Measurements from ENCODE around the gene NCKAP1. TPM values are rescaled to one million over a fixed set of nuclear protein-coding genes. Genes with fewer than 3 reads are reported as not detected.

The NCKAP1 gene
- total RNA-seq, 1 donor from 2014 or later: 1.7 TPM

DNA sequence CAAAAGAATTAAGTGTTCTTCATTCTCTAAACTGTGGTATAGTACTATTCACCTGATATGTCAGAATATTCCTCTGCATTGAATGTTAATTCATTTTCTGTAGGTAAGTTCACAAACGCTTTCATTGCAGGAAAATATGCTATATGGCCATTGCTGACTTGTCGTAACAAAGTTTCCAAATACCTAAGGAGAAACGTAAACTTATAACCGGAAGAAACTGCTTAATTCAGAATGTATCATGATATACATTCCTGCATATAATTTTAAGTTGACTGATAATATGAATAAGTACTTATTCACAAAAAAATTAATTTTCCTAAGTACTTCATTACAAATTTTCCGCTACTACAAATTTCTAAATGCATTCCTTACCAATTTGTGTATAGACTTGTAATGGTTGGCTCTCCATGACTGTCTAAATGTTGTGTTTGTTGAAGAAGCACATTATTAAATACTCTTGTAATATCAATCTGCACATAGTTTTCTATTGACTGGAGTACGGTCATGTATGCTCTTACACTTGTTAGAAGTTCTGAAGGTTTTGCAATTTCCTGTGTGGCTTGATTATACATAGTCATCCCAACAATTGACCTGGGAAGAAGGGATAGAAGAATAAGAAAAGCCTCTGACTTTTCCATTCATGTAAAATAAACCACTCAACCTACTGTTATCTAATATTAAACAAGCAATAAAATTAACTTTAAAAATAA lies 85.4 kb downstream of the NCKAP1 start:
- intact Hi-C loops (cut with micrococcal nuclease): no loop called here

DNA sequence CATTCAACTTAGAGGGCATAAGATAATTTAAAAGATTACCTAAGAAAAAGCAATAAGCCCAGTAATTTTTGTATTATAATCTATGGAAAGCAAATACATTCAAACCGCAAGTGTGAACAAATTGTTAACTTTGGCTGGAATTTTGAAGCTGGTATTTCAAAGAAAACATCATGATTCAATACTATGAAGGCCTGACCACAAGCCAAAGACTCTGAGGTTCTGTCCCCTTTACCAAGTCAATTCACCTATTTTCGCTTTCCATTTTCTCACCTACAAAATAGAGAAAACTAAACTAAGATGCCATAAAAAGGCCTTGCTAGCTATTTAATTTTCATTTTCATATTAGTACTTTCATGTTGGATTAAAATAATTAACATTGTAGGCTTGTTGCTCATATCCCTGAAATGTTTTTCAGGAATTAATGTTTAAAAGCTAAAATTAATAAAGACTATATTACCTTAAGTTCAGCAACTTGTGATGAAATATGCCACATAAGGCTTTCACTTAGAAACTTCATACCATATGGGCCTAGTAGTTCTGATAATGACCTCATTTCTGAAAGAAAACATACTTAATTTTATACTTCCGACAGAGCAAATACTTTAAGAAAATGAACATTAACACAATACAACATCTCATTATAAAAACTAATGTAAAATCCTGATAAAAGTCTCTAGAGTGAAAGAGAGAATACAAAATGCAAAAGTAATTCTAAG lies 86.2 kb downstream of the NCKAP1 start:
- intact Hi-C loops (cut with micrococcal nuclease): no loop called here

DNA sequence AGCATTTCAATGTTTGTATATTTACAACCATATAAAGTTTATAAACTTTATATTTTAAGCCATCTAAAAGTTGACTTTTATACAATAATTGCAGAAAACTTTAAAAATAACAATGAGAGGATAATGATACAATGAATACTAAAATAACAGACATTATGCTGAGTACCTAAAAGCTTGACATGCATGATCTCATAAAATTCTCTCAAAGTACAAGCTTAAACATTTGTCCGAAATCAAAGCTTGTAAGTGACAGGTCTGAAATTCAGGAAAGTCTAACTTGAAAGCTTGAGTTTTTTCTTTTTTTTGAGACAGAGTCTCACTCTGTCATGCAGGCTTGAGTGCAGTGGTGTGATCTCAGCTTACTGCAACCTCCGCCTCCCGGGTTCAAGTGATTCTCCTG lies 87.7 kb downstream of the NCKAP1 start:
- intact Hi-C loops (cut with micrococcal nuclease): no loop called here

GRCh38 chr2:182949572-182950189 lies 88.6 kb downstream of the NCKAP1 start:
- intact Hi-C loops (cut with micrococcal nuclease): no loop called here

DNA sequence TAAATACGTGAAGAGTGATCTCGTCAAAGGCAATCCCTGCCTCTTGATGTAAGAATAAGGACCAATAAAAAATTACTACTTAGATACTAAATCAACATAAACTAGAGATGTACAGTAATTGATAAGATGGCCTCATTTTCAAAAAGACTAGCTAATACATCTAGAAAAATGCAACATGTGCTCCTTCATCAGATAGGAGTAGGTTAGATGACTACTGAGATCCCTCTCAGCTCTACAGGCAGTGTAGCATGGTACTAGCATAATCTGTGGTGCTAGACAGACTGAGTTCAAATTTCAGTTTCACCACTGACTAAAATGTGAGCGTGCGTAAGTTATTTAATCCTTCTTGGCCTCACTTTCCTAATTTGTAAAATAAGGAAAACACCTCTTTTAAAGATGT lies 89.2 kb downstream of the NCKAP1 start:
- intact Hi-C loops (cut with micrococcal nuclease): no loop called here

GRCh38 chr2:182946958-182947369 lies 91.3 kb downstream of the NCKAP1 start:
- intact Hi-C loops (cut with micrococcal nuclease): no loop called here

DNA sequence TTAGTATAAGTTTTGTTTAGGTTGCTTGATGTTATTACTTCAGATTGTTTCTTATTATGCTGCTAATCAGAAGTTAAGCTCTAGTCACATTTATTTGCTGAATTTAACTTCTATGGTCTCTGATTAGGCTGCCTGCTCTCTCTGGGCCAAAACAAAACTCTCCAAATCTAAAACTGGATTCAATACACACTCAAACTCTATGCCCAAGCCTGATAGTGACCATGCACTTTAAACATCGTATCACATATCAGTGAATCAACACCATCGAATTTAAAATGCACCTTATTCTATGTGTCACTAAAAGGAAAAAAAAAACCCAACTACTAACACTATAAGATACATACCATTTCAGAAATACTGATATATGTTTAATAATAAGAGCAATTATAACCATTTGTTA lies 94.9 kb downstream of the NCKAP1 start:
- intact Hi-C loops (cut with micrococcal nuclease): no loop called here

GRCh38 chr2:182942756-182943155 lies 95.5 kb downstream of the NCKAP1 start:
- intact Hi-C loops (cut with micrococcal nuclease): no loop called here

DNA sequence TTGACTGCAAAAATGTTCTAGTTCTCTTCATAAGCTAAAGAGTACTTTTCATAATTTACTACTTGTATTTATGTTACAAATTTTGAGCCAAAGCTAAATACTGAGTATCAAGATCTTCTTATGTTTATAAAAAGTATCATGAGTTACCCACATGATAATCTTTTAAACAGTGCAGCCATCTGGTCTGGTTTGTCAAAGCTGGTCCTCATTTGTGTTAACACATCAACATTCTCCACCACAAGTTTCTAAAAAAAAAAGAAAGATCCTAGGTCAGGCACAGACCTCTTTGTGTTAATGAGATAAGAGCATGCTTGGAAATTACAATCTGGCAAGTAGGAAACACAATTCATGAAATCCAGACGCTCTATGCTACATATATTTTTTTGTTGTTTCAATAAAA lies 96.3 kb downstream of the NCKAP1 start:
- intact Hi-C loops (cut with micrococcal nuclease): no loop called here

DNA sequence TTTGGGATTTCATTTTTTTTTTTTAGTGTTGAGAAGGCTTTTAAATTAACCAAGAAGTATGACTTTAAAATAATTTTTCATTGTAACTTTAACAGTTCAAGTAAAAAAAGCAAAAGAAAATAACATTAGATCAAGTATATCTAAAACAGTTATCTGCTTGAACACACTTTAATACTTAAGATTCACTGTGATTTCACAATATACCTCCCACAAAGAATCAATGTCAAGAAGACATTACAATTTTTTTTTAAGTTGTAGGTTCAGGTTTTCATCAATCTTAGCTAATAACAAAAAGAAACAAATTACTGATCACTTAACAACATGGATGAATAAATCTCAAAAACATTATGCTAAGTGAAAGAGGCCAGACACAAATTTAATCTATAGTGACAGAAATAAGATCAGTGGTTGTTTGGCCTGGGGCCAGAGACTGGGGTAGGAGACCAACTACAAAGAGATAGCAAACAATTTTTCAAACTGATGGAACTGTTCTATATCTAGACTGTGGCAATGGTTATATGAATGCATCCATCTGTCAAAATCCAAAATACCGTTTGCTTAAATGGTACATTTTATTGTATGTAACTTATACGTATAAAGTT lies 97.0 kb downstream of the NCKAP1 start:
- intact Hi-C loops (cut with micrococcal nuclease): no loop called here

GRCh38 chr2:182937870-182938269 lies 100.4 kb downstream of the NCKAP1 start:
- intact Hi-C loops (cut with micrococcal nuclease): no loop called here

GRCh38 chr2:182933629-182934028 lies 104.6 kb downstream of the NCKAP1 start:
- intact Hi-C loops (cut with micrococcal nuclease): no loop called here

DNA sequence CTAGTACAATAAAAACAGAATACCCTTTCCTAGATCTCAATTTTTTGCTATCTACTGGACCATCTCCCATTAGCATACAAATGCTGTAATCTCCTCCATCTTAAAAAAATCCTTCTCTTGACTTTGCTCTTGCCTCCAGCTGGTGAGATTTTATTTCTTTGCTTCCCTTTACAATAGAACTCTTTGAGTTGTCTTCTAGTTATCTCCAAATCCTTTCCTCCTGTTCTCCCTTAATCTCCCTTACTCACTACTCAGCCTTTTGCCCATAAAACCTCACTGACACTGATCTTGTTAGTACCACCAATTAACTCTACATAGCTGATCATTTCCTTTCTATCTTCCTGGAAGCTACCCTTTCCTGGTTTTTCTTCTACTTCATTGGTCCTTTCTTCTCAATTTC lies 108.3 kb downstream of the NCKAP1 start:
- intact Hi-C loops (cut with micrococcal nuclease): no loop called here

- intact Hi-C loops (cut with micrococcal nuclease): no loop called here
Measured at GRCh38 chr2:182924306-182924705, 114.0 kb downstream of the NCKAP1 start.

- intact Hi-C loops (cut with micrococcal nuclease): no loop called here
Measured at GRCh38 chr2:182921234-182921633, 117.0 kb downstream of the NCKAP1 start.

GRCh38 chr2:182920631-182921056 lies 117.6 kb downstream of the NCKAP1 start:
- intact Hi-C loops (cut with micrococcal nuclease): no loop called here

DNA sequence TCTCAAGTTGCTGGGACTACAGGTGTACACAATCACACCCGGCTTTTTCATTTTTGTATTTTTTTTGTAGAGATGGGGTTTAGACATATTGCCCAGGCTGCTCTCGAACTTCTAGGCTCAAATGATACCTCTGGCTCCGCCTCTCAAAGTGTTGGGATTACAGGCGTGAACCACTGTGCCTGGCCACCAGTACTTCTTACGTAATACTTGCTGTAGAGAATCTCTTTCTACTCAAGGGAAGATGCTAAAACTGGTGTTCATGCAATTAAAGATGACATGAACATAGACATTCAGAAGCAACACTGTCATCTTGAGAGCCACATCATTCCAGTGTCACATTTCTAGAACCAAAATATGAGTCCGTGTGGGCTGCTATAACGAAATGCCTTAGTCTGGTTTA lies 118.2 kb downstream of the NCKAP1 start:
- intact Hi-C loops (cut with micrococcal nuclease): no loop called here

DNA sequence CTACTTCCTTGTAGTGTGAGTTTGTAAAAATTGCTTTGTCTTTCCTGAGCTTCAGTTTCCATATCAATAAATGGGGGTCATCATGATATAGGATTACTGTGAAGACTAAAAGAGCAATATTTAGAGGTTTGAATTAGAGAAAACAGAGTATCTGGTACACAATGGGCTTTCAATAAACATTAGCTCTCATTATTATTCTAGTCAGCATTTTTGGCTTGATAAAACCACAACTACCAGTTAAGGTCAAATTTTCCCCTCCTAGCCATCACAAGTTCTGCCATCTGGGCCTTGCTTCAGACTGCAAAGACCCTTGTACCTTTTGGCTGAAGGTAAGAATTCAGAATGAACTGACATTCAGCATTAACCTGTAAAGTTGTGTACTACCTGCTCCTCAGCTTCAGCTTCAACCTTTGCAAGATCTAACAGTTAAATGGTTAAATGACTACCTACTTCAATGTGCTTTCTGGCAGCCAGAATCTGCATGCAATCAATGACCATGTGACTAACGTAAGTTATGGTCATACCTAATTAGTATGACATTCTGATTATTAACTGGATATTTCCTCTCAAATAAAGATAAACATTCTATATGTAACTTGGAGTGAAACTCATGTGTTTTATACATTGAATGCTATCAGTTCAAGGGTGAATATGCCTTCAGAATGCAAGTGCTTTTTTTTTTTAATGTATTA lies 119.2 kb downstream of the NCKAP1 start:
- intact Hi-C loops (cut with micrococcal nuclease): no loop called here

GRCh38 chr2:182917924-182918323 lies 120.3 kb downstream of the NCKAP1 start:
- intact Hi-C loops (cut with micrococcal nuclease): no loop called here

DNA sequence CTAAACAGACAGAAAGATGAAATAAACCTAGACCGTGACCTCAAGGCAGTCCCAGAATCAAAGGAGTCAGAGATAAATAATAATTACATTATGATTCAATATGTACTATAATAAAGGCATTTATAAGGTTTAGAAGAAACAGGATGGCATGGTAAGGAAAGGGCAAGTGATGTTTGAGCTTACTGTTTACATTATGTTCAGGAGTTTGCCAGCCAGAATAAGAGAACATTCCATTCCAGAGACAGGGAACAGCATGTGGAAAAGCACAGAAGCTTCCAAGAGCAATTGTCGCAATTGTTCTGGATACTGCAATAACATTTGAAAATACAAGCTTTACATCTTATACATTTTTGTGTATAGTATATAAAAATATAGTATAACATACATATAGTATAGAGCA lies 121.8 kb downstream of the NCKAP1 start:
- intact Hi-C loops (cut with micrococcal nuclease): no loop called here

Measured in T-helper 2 cell treated with Interferon-gamma antibody and Interleukin-4, amounts not matched to agents 100 ng/mL and 5 ng/mL, for 36 hours (primary cell).